HFFc6 (cell line): ENCODE data around the gene BAHCC1. TPM values are rescaled to one million over a fixed set of nuclear protein-coding genes. Genes with fewer than 3 reads are reported as not detected.

Source experiments
- DNase-seq: peaks from one replicate; pipeline ENCODE4 v3.0.0-alpha.2; 2018
- H3K27ac Mint-ChIP-seq: 2 replicates; pipeline ENCODE4 v1.8.0; 2020; ENCODE audit warnings: mild to moderate bottlenecking, mixed read lengths
- H3K27me3 Mint-ChIP-seq: 2 replicates; pipeline ENCODE4 v1.8.0; 2021; ENCODE audit warnings: mild to moderate bottlenecking, moderate library complexity, mixed read lengths; ENCODE audit not compliant: insufficient read depth
- H3K36me3 Mint-ChIP-seq: 2 replicates; pipeline ENCODE4 v1.8.0; 2021; ENCODE audit warnings: low read depth, mixed read lengths
- H3K4me1 Mint-ChIP-seq: 2 replicates; pipeline ENCODE4 v1.8.0; 2020; ENCODE audit warnings: low read depth, mixed read lengths
- H3K4me3 Mint-ChIP-seq: 2 replicates; pipeline ENCODE4 v1.8.0; 2020; ENCODE audit warnings: mild to moderate bottlenecking, moderate library complexity, mixed read lengths
- H3K9me3 Mint-ChIP-seq: 2 replicates; pipeline ENCODE4 v1.8.0; 2020; ENCODE audit warnings: mild to moderate bottlenecking, mixed read lengths
- CTCF ChIP-seq: fragments of 200-600 bp; sonication (generic); IDR thresholded peaks from 2 replicates; pipeline ENCODE4 v1.5.0; 2021; ENCODE audit warnings: antibody characterized with exemption, mild to moderate bottlenecking
- total RNA-seq, 6 experiments: library from RNA; stranded (reverse); fragmentation: NEBNext Ultra II Directional; extraction: Animal tissue kit (Norgen Biotek cat#: 25700); gene quantifications; 2 replicates in 1 of 6; 3 replicates in 5 of 6; pipeline ENCODE4 v1.2.3, GENCODE V29; 2021

The BAHCC1 gene
- total RNA-seq, 6 experiments from 2014 or later: 7.3 to 9.7 (median 8.3) TPM

- Mint-ChIP-seq H3K4me1 (peaks cover 19% of the 10 kb centered on the region), H3K36me3 (no peaks in the 10 kb centered on the region), H3K4me3 (peak overlapping the region; percentile 68), H3K27ac (peak overlapping the region; percentile 75), H3K9me3 (no peaks in the 10 kb centered on the region), H3K27me3 (peaks cover 7% of the 10 kb centered on the region)
- TF ChIP-seq CTCF: no peak
- DNase-seq: peak; percentile 32
These were observed 75.9 kb downstream of the BAHCC1 start for GRCh38 chr17:81470944-81471817.

- H3K27ac Mint-ChIP-seq: peak overlapping the region; percentile 75
These were observed 76.7 kb downstream of the BAHCC1 start for GRCh38 chr17:81471818-81472456.

GRCh38 chr17:81473019-81473418 lies 77.8 kb downstream of the BAHCC1 start:
- H3K27ac Mint-ChIP-seq: no peak overlapping the region
- no peak for TF ChIP-seq CTCF
- no peak for DNase-seq
- H3K27me3 Mint-ChIP-seq: peaks cover 6% of the 10 kb centered on the region; the same call in 1 of the 2 replicates
- H3K4me1 Mint-ChIP-seq: peaks cover 19% of the 10 kb centered on the region
- no peaks in the 10 kb centered on the region for H3K9me3 Mint-ChIP-seq
- H3K36me3 Mint-ChIP-seq: peaks cover 4% of the 10 kb centered on the region; the same call in 1 of the 2 replicates
- H3K4me3 Mint-ChIP-seq: no peak overlapping the region

More at GRCh38 chr17:81471818-81472456, 76.7 kb downstream of the BAHCC1 start:
- Mint-ChIP-seq H3K4me3 (peak overlapping the region; percentile 68), H3K27me3 (peaks cover 5% of the 10 kb centered on the region; the same call in 1 of the 2 replicates), H3K36me3 (peaks cover 1% of the 10 kb centered on the region; the same call in 1 of the 2 replicates), H3K9me3 (no peaks in the 10 kb centered on the region), H3K4me1 (peaks cover 19% of the 10 kb centered on the region)
- peak; percentile 63; the same call in 1 of the 2 replicates for TF ChIP-seq CTCF
- peak; percentile 87 for DNase-seq

GRCh38 chr17:81474958-81475357 lies 79.7 kb downstream of the BAHCC1 start:
- no peaks in the 10 kb centered on the region for H3K9me3 Mint-ChIP-seq
- TF ChIP-seq CTCF: no peak
- no peak overlapping the region for H3K4me3 Mint-ChIP-seq
- peaks cover 25% of the 10 kb centered on the region for H3K4me1 Mint-ChIP-seq
- DNase-seq: no peak
- no peak overlapping the region for H3K27ac Mint-ChIP-seq
- peaks cover 7% of the 10 kb centered on the region; the same call in 1 of the 2 replicates for H3K27me3 Mint-ChIP-seq
- H3K36me3 Mint-ChIP-seq: peaks cover 4% of the 10 kb centered on the region; the same call in 1 of the 2 replicates

- no peak for DNase-seq
- no peak for TF ChIP-seq CTCF
- Mint-ChIP-seq H3K27ac (no peak overlapping the region), H3K9me3 (no peaks in the 10 kb centered on the region), H3K4me3 (no peak overlapping the region), H3K36me3 (peaks cover 4% of the 10 kb centered on the region; the same call in 1 of the 2 replicates), H3K4me1 (peaks cover 27% of the 10 kb centered on the region), H3K27me3 (peaks cover 7% of the 10 kb centered on the region; the same call in 1 of the 2 replicates)
These were observed 80.8 kb downstream of the BAHCC1 start for GRCh38 chr17:81476097-81476496.
